Endothelial cell of umbilical vein (primary cell): ENCODE results near the gene SIX6. TPM values are rescaled to one million over a fixed set of nuclear protein-coding genes. Genes with fewer than 3 reads are reported as not detected.

Experiments used
- BruUV-seq: library from RNA; stranded (reverse); fragments of 400-500 nt; replicated peaks from 2 replicates; lab custom pipeline; 2021; lab: Mats Ljungman, UMichigan
- CTCF ChIA-PET: fragments of 300-600, 350-600 bp; sonication (Branson Sonifier 250); formaldehyde crosslinking; loops from one replicate; lab custom pipeline; 2021; ENCODE audit warnings: antibody characterized with exemption, inconsistent platforms; lab: Charles Lee
- POLR2A ChIA-PET: fragments of 300-600, 350-600 bp; sonication (Branson Sonifier 250); formaldehyde crosslinking; loops from one replicate; lab custom pipeline; 2021; ENCODE audit warnings: antibody characterized with exemption, inconsistent platforms; lab: Charles Lee
- DNase-seq: peaks from one replicate; pipeline ENCODE4 v3.0.0-alpha.2; 2011; ENCODE audit warnings: low read depth, low spot score
- FAIRE-seq: peaks from 2 replicates; lab custom pipeline; 2011; peaks lifted over from hg19 to GRCh38; lab: Jason Lieb, UNC
- H2AFZ ChIP-seq: 2 replicates; pipeline ENCODE4 v1.6.0; 2012; ENCODE audit warnings: low read depth, low read length, control low read depth, inconsistent platforms
- H3K27ac ChIP-seq: 2 replicates; pipeline ENCODE4 v1.5.1; 2011; ENCODE audit warnings: low read depth, mild to moderate bottlenecking, control low read depth, low read length, moderate library complexity; ENCODE audit not compliant: insufficient read depth
- H3K27me3 ChIP-seq, 2 experiments: 2 replicates each; pipeline versions ENCODE4 v1.6.0 to v1.6.1; 2011; ENCODE audit warnings: low read length in 2 of 2, mixed read lengths in 1 of 2; ENCODE audit not compliant: control insufficient read depth in 2 of 2, insufficient read depth in 2 of 2
- H3K36me3 ChIP-seq, 2 experiments: 2 replicates in 1 of 2; 3 replicates in 1 of 2; pipeline ENCODE4 v1.5.1; 2011; ENCODE audit warnings: low read length in 2 of 2, mild to moderate bottlenecking in 1 of 2, moderate library complexity in 1 of 2; ENCODE audit not compliant: control insufficient read depth in 2 of 2, insufficient read depth in 2 of 2; ENCODE audit errors: extremely low read depth in 1 of 2
- H3K4me1 ChIP-seq: 3 replicates; pipeline ENCODE4 v1.5.1; 2011; ENCODE audit warnings: mild to moderate bottlenecking, low read length; ENCODE audit not compliant: control insufficient read depth, insufficient read depth; ENCODE audit errors: extremely low read depth
- H3K4me2 ChIP-seq: 2 replicates; pipeline ENCODE4 v1.6.1; 2011; ENCODE audit warnings: low read length, control low read depth, mixed read lengths; ENCODE audit not compliant: insufficient read depth
- H3K4me3 ChIP-seq, 3 experiments: fragments of 200-600 bp in 1 of 3; sonication (generic), shearing (Covaris generic) in 1 of 3; replicated peaks in 1 of 3; 2 replicates each; pipeline ENCODE4 v1.5.1; 2011 to 2016; ENCODE audit warnings: control low read depth in 3 of 3, low read length in 3 of 3, mild to moderate bottlenecking in 2 of 3, inconsistent platforms in 1 of 3, low read depth in 1 of 3, moderate library complexity in 1 of 3; ENCODE audit not compliant: insufficient read depth in 1 of 3
- H3K79me2 ChIP-seq: 2 replicates; pipeline ENCODE4 v1.6.0; 2012; ENCODE audit warnings: low read length, inconsistent platforms; ENCODE audit not compliant: control insufficient read depth, insufficient read depth
- H3K9ac ChIP-seq: replicated peaks from 2 replicates; pipeline ENCODE3; 2011; ENCODE audit warnings: low read length, control low read depth; ENCODE audit not compliant: insufficient read depth; ENCODE audit errors: extremely low read depth
- H3K9me1 ChIP-seq: replicated peaks from 3 replicates; pipeline ENCODE4 v1.6.0; 2011; ENCODE audit warnings: mild to moderate bottlenecking, low read length; ENCODE audit not compliant: control insufficient read depth, insufficient read depth; ENCODE audit errors: extremely low read depth
- H3K9me3 ChIP-seq: replicated peaks from 2 replicates; pipeline ENCODE4 v1.5.1; 2012; ENCODE audit warnings: low read length, inconsistent platforms; ENCODE audit not compliant: control insufficient read depth, insufficient read depth
- H4K20me1 ChIP-seq: replicated peaks from 2 replicates; pipeline ENCODE3; 2011; ENCODE audit warnings: mild to moderate bottlenecking, low read length; ENCODE audit not compliant: control insufficient read depth, insufficient read depth; ENCODE audit errors: extremely low read depth
- CTCF ChIP-seq, 2 donors: IDR thresholded peaks; 1 replicate in 1 of 2; 2 replicates in 1 of 2; pipeline ENCODE4 v1.5.1; 2011; ENCODE audit warnings: low read length in 2 of 2, mild to moderate bottlenecking in 2 of 2, moderate library complexity in 2 of 2, control low read depth in 1 of 2, inconsistent platforms in 1 of 2, low read depth in 1 of 2; ENCODE audit not compliant: insufficient read depth in 1 of 2; ENCODE audit errors: extremely low read depth in 1 of 2
- EZH2 ChIP-seq: IDR thresholded peaks from 2 replicates; pipeline ENCODE4 v1.6.1; 2012; ENCODE audit warnings: borderline replicate concordance, low read depth, mild to moderate bottlenecking, moderate library complexity, low read length, inconsistent platforms; ENCODE audit not compliant: severe bottlenecking
- FOS ChIP-seq: IDR thresholded peaks from 2 replicates; pipeline ENCODE4 v1.6.1; 2011; ENCODE audit warnings: mild to moderate bottlenecking, low read length, moderate library complexity, borderline replicate concordance; ENCODE audit not compliant: insufficient read depth
- GATA2 ChIP-seq: IDR thresholded peaks from 2 replicates; pipeline ENCODE4 v1.7.0; 2011; ENCODE audit warnings: low read depth, mild to moderate bottlenecking, moderate library complexity, mixed read lengths, low read length; ENCODE audit not compliant: insufficient read length, insufficient read depth
- JUN ChIP-seq: IDR thresholded peaks from 2 replicates; pipeline ENCODE4 v1.6.1; 2011; ENCODE audit warnings: borderline replicate concordance, low read depth; ENCODE audit not compliant: insufficient read length, insufficient read depth
- MAX ChIP-seq: IDR thresholded peaks from 2 replicates; pipeline ENCODE4 v1.6.1; 2011; ENCODE audit not compliant: insufficient read depth, insufficient read length
- MYC ChIP-seq: IDR thresholded peaks from one replicate; pipeline ENCODE4 v1.6.1; 2011; ENCODE audit warnings: mild to moderate bottlenecking, low read depth, low read length
- POLR2A ChIP-seq: IDR thresholded peaks from 2 replicates; pipeline ENCODE4 v1.6.1; 2012; ENCODE audit warnings: low read depth, mild to moderate bottlenecking, control low read depth, low read length
- POLR2AphosphoS5 ChIP-seq: IDR thresholded peaks from 2 replicates; pipeline ENCODE4 v1.6.1; 2012; ENCODE audit warnings: low read depth, mild to moderate bottlenecking, control low read depth, low read length, moderate library complexity; ENCODE audit not compliant: insufficient read depth
- dilution Hi-C: fragments of 300-500 bp; cut with MboI; formaldehyde crosslinking; loops from one replicate; pipeline ENCODE4 v1.15.0; 2019; ENCODE audit warnings: low sequenced_read_pairs; ENCODE audit not compliant: extremely low pct_ligation_motif_present
- intact Hi-C: fragments of 100-400 bp; cut with micrococcal nuclease; formaldehyde crosslinking; loops from one replicate; pipeline ENCODE4 v1.10.0; 2022
- polyA plus RNA-seq, 4 experiments: library from polyadenylated mRNA; depleted of rRNA in 3 of 4; stranded (reverse) in 3 of 4; unstranded in 1 of 4; fragments of >200 nt; gene quantifications; 2 replicates each; pipeline versions ENCODE4 v1.2.1 to v1.2.3, GENCODE V29; 2011 to 2012; ENCODE audit warnings: missing spikeins in 1 of 4
- total RNA-seq: library from RNA; stranded (reverse); gene quantifications from 2 replicates; pipeline ENCODE4 v1.2.3, GENCODE V29; 2021

SIX6 gene
- total and polyA plus RNA-seq, 2 donors (not counting 3 experiments of a cell fraction or from before 2014, with no cell fraction given): not detected

GRCh38 chr14:60505448-60505847 is 3.5 kb upstream of the SIX6 start:
- dilution Hi-C loops (no loop called here), intact Hi-C loops (no loop called here)
- POLR2A ChIA-PET: no interaction called here
- Histone ChIP-seq H3K27me3 (peaks cover 63 to 90% of the 10 kb centered on the region in 2 experiments), H3K27ac (no peak overlapping the region), H3K4me2 (no peak overlapping the region), H4K20me1 (no peaks in the 10 kb centered on the region), H2AFZ (no peak overlapping the region), H3K9ac (no peak overlapping the region), H3K9me3 (no peaks in the 10 kb centered on the region), H3K4me1 (no peaks in the 10 kb centered on the region), H3K79me2 (no peaks in the 10 kb centered on the region), H3K36me3 (no peaks in the 10 kb centered on the region), H3K9me1 (no peaks in the 10 kb centered on the region), H3K4me3 (no peak overlapping the region)
- DNase-seq (no peak), FAIRE-seq (no peak)
- no TSS peak for BruUV-seq
- TF ChIP-seq EZH2 (no peak), POLR2AphosphoS5 (no peak), POLR2A (no peak), FOS (no peak), GATA2 (no peak), MAX (no peak), JUN (no peak), MYC (no peak), CTCF (IDR thresholded peaks at IDR 0.05; ENCODE audit: extremely low read depth in 1 of 2, insufficient read depth in 1 of 2, low read depth in 1 of 2, low read length in 2 of 2) (no peak)
- CTCF ChIA-PET: no interaction called here
